Heart left ventricle (tissue), 16 donors: ENCODE data around the gene MRPS11. TPM values are rescaled to one million over a fixed set of nuclear protein-coding genes. Genes with fewer than 3 reads are reported as not detected.

Source experiments
- ATAC-seq, 4 donors: fragments of 200-7000 bp; cut with Tn5 transposase; one replicate each; pipeline ENCODE4 v1.9.1; 2020 to 2022; ENCODE audit warnings: moderate library complexity in 4 of 4, mild to moderate bottlenecking in 3 of 4, moderate number of reproducible peaks in 1 of 4
- DNase-seq, 5 donors: peaks; one replicate each; pipeline ENCODE4 v3.0.0-alpha.2; 2020
- H3K27ac ChIP-seq, 12 donors: fragments of 200-600 bp; sonication (generic) in 4 of 12; one replicate each; pipeline versions ENCODE4 v1.5.0 to v1.8.0; 2016 to 2022; ENCODE audit warnings: mild to moderate bottlenecking in 2 of 12
- H3K27me3 ChIP-seq, 9 donors: fragments of 200-600 bp; sonication (generic) in 2 of 9; one replicate each; pipeline versions ENCODE4 v1.5.1 to v1.8.0; 2016 to 2022; ENCODE audit warnings: mild to moderate bottlenecking in 3 of 9
- H3K36me3 ChIP-seq, 9 donors: fragments of 200-600 bp; sonication (generic) in 2 of 9; one replicate each; pipeline versions ENCODE4 v1.5.0 to v1.8.0; 2018 to 2022; ENCODE audit warnings: mild to moderate bottlenecking in 2 of 9
- H3K4me1 ChIP-seq, 12 donors: fragments of 200-600 bp; sonication (generic) in 4 of 12; one replicate each; pipeline versions ENCODE4 v1.5.0 to v1.8.0; 2016 to 2022; ENCODE audit warnings: mild to moderate bottlenecking in 3 of 12
- H3K4me3 ChIP-seq, 12 donors: fragments of 200-600 bp; sonication (generic) in 4 of 12; one replicate each; pipeline versions ENCODE4 v1.5.0 to v1.8.0; 2017 to 2022; ENCODE audit warnings: mild to moderate bottlenecking in 9 of 12, moderate library complexity in 4 of 12
- H3K9me3 ChIP-seq, 12 donors: fragments of 200-600 bp; sonication (generic) in 4 of 12; one replicate each; pipeline versions ENCODE4 v1.5.0 to v1.8.0; 2016 to 2022; ENCODE audit warnings: mild to moderate bottlenecking in 1 of 12
- POLR2A ChIP-seq, 2 donors: fragments of 450-650 bp; IDR thresholded peaks; one replicate each; pipeline ENCODE4 v1.6.1; 2017; ENCODE audit warnings: antibody characterized with exemption in 2 of 2, mild to moderate bottlenecking in 2 of 2, moderate library complexity in 2 of 2
- WGBS, 4 donors: extraction: QIAGEN DNeasy Blood & Tissue Kit in 2 of 4; methylation state at CpG; one replicate each; pipeline versions ENCODE4 v1.1.5 to v1.1.7; 2013 to 2018; 5-methylcytosine and 5-hydroxymethylcytosine counted together
- intact Hi-C, 10 donors: fragments of 100-400 bp; cut with DNase I; formaldehyde crosslinking; loops; one replicate each; pipeline versions ENCODE4 v1.11.1 to v1.14.2; 2022
- polyA plus RNA-seq, 2 donors: library from polyadenylated mRNA; stranded (reverse); fragments of 200-250 nt; gene quantifications; one replicate each; pipeline ENCODE4 v1.2.3, GENCODE V29; 2013
- total RNA-seq, 9 donors: library from RNA; depleted of rRNA in 2 of 9; stranded (reverse); fragments of >200 nt in 2 of 9; fragmentation: NEBNext Ultra II Directional in 3 of 9; extraction: Animal tissue kit (Norgen Biotek cat#: 25700) in 3 of 9; gene quantifications; one replicate each; pipeline versions ENCODE4 v1.1.0 to v1.2.4, GENCODE V29; 2016 to 2023
- TF ChIP-seq, protein P1 (sequence below), 12 donors: fragments of 200-600 bp; sonication (generic) in 4 of 12; IDR thresholded peaks; one replicate each; pipeline versions ENCODE4 v1.5.0 to v1.8.0; 2018 to 2022; ENCODE audit warnings: antibody characterized with exemption in 12 of 12, mild to moderate bottlenecking in 5 of 12
- donor health status: ischemic (EF 13 %, LVEDD 7.1; RV severe dilation, severe dysfunction).
- donor health status: healthy with polysubstance abuse.
- donor health status: DM: no; HTN: yes; CAD: no.
- donor health status: DM: no; HTN: no; CAD: no.
- donor health status: ischemic (EF 25% LVEDD 6.9; RV normal size, moderate dysfunction).
- donor health status: ischemic (EF 25% LVEDD 5.7; RV mildly dilated, moderate dysfunction).
- donor health status: healthy.
- donor health status: DM: yes; HTN: yes; CAD: no.
- donor health status: ischemic (EF 35%, LVEDD 5.7; RV mildly dilated, moderate dysfunction).
- donor health status: nonischemic (EF 11% LVEDD 7.7; RV severe dilation, severe dysfunction).
- donor health status: DM: yes; HTN: yes; CAD: no.
- donor health status: PGD.
- donor health status: ischemic (EF 29% LVEDD 5.4; RV normal size, mild dysfunction).
- donor health status: nonischemic (EF 23%, LVEDD 6.1; RV moderate dilation, normal function).

MRPS11 gene
- total and polyA plus RNA-seq, 11 donors: 49.7 to 77.9 (median 65.5) TPM

DNA sequence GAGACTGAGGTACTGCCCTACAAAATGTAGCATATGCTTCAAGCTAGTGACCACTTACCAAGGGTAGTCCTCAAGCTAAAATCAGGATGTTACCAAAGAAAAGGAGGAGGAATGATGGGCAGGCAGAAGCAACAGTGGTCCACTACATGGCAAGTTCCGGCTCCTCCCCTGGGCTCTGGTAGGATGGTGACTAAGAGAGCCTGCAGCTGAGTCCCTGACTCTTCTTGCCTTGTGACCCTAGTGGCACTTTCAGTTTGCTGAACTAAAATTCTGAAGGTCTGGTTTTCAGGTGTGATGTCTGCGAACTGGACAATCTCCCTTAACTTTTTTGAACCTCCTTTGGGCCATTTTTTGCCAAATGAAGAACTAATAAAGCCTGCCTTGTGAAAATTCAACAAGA, 41.2 kb upstream of the MRPS11 start:
- Histone ChIP-seq H3K36me3 (no peaks in the 10 kb centered on the region), H3K27ac (no peak overlapping the region), H3K4me3 (no peak overlapping the region), H3K9me3 (no peaks in the 10 kb centered on the region), H3K27me3 (peaks cover 0 to 13% (median 0%) of the 10 kb centered on the region in 9 donors), H3K4me1 (no peaks in the 10 kb centered on the region)
- TF ChIP-seq POLR2A (IDR thresholded peaks at IDR 0.05): no peak
- TF ChIP-seq, protein P1, sequence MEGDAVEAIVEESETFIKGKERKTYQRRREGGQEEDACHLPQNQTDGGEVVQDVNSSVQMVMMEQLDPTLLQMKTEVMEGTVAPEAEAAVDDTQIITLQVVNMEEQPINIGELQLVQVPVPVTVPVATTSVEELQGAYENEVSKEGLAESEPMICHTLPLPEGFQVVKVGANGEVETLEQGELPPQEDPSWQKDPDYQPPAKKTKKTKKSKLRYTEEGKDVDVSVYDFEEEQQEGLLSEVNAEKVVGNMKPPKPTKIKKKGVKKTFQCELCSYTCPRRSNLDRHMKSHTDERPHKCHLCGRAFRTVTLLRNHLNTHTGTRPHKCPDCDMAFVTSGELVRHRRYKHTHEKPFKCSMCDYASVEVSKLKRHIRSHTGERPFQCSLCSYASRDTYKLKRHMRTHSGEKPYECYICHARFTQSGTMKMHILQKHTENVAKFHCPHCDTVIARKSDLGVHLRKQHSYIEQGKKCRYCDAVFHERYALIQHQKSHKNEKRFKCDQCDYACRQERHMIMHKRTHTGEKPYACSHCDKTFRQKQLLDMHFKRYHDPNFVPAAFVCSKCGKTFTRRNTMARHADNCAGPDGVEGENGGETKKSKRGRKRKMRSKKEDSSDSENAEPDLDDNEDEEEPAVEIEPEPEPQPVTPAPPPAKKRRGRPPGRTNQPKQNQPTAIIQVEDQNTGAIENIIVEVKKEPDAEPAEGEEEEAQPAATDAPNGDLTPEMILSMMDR (IDR thresholded peaks at IDR 0.05): no peak
- intact Hi-C loops: no loop called here
- DNase-seq (no peak), ATAC-seq (no peak)
- WGBS, 4 donors: 68 to 78% (median 72%) methylated on average over 2 of the region's 2 CpGs

DNA sequence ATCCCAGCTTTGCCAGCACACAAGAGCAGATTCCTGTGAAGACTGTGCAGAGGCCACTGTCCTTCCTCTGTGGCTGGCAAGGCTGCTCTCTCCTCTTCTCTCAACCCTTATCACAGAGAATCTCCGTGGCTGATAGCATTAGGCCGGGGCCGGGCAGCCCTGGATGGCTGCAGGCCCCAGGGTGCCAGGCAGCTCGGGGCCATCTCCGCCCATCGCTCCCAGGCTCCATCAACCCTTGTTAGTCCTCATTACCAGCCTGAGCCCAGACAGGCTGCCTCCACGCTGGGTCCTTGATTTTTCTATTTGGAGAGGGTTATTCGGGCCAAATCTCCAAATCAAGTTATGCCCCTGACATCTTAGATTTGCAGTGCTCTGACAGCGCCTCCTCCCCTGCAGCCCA, 39.5 kb upstream of the MRPS11 start:
- 44 to 54% (median 47%) methylated on average over 7 to 9 of the region's 9 CpGs for WGBS, 4 donors
- Histone ChIP-seq H3K27ac (no peak overlapping the region), H3K4me3 (no peak overlapping the region), H3K4me1 (no peaks in the 10 kb centered on the region), H3K36me3 (no peaks in the 10 kb centered on the region), H3K9me3 (no peaks in the 10 kb centered on the region), H3K27me3 (peaks cover 0 to 13% (median 0%) of the 10 kb centered on the region in 9 donors)
- ATAC-seq: no peak
- no peak for DNase-seq
- intact Hi-C loops: no loop called here
- TF ChIP-seq, protein P1 (IDR thresholded peaks at IDR 0.05): no peak
- no peak for TF ChIP-seq POLR2A (IDR thresholded peaks at IDR 0.05)

DNA sequence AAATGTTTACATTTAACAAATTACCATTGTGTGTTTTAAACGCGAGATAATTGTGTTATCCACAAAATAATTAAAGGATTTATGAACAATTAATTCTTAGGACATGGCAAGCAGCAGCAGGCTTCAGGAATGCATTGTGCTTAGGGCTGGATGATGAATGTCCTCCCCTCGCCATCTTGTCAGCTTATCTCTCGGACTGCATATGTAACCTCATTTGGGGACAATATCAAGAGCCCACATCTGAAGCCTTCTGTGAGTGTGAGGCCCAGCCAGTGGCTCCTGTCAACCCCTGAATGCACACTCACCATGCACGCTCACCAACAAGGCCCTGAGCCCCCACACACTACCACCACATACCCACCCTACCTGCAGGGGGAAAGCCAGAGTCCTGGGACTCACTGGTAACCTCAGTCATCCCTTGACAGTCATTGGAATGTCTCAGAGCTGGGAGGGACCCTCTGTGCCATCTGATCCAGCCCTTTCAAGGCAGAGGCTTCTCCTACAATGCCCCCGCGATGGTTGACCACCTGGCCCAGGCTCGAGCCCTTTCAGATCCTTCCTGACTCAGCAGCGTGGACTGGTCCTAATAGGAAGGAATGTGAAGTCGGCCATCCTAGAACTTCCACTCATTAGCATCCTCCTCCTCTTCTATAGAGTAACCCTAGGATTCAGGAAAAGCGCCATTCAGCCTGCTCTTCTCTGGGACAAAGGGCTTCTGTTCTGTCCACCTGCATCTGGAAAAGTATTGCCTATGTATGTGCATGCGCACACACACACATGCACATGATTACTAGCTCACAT, 38.5 kb upstream of the MRPS11 start:
- no peaks in the 10 kb centered on the region for H3K4me1 ChIP-seq
- H3K27me3 ChIP-seq: peaks cover 0 to 13% (median 0%) of the 10 kb centered on the region in 9 donors
- WGBS, 4 donors: 79 to 88% (median 86%) methylated on average over 12 of the region's 12 CpGs
- H3K4me3 ChIP-seq: no peak overlapping the region
- DNase-seq (no peak), ATAC-seq (no peak)
- intact Hi-C loops: no loop called here
- no peaks in the 10 kb centered on the region for H3K36me3 ChIP-seq
- no peak for TF ChIP-seq POLR2A (IDR thresholded peaks at IDR 0.05)
- TF ChIP-seq, protein P1 (IDR thresholded peaks at IDR 0.05): no peak
- no peak overlapping the region for H3K27ac ChIP-seq
- no peaks in the 10 kb centered on the region for H3K9me3 ChIP-seq

DNA sequence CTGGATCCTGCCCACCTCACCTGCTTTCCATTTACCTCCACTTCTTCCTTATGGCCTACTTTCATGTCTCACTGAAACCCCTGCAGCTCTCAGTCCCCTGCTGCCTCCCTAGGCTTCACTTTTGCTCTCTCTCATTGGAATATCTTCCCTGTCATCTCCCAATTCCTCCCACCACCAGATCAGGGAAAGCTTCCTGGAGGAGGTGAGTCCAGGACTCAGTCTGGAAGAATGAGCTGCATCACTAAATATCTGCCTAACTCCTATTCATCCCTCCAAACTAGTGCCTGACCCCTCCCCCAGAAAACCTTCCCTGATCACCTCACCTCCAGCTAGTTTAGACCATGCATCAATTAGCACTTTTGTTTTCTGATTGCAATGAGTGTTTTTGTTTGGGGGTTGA, 37.5 kb upstream of the MRPS11 start:
- H3K36me3 ChIP-seq: no peaks in the 10 kb centered on the region
- no peak for DNase-seq
- no peaks in the 10 kb centered on the region for H3K9me3 ChIP-seq
- H3K27me3 ChIP-seq: peaks cover 0 to 14% (median 0%) of the 10 kb centered on the region in 9 donors
- no peaks in the 10 kb centered on the region for H3K4me1 ChIP-seq
- H3K27ac ChIP-seq: no peak overlapping the region
- no peak for TF ChIP-seq POLR2A (IDR thresholded peaks at IDR 0.05)
- TF ChIP-seq, protein P1 (IDR thresholded peaks at IDR 0.05): no peak
- intact Hi-C loops: no loop called here
- no peak overlapping the region for H3K4me3 ChIP-seq
- no peak for ATAC-seq
